ENCODE measurements around the gene SGSH. TPM values are rescaled to one million over a fixed set of nuclear protein-coding genes. Genes with fewer than 3 reads are reported as not detected.
"Not testable (repeated sequence)": the region's sequence is repeated elsewhere in the genome, so short reads cannot be mapped to it uniquely, and the experiment has no call there.

The SGSH gene
- total RNA-seq (2014; rRNA removed; shearing (Covaris generic)): 19.8 and 31.7 TPM in 2 replicates

DNA sequence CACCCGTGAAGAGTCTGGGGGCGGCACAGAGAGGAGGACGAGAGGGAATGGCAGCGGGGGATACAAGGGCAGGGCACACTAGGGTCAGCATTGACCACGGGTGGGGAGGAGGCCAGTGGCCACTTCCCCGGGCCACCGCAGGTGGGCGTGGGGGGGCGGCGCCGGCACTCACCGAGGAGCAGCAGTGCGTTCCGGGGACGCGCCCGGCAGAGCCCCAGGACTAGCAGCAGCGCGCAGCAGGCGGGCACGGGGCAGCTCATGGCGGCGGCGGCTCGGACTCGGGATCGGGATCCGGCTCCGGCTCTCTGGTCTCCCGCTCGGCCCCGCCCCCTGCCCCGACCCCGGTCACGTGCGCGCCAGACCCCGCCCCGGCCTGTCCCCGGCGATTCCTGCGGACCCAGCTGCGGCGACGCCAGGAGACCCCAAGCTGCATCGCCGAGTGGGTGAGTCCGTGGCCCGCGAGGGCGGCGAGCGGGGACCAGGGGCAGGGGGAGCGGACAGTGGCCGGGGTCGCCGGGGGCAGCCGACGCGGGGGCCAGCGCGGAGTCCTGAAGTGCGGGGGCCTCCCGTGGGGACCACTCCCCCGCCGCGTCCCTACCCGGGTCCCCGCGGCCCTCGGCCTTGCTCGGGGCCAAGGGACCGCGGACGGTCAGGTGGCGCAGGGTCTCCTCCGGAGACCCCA is at the start of gene SGSH, which contains the start of gene SLC26A11:
Gene SGSH (minus strand): TSS at position 280 of the 682 bp plus-strand sequence. CDS start 20 bp downstream, at position 260.
Gene SLC26A11 (plus strand): TSS at position 374 of the 682 bp plus-strand sequence. CDS start 1,134 bp downstream, outside the sequence.
- in situ Hi-C loops (cut with HindIII; ENCODE audit: low sequenced_read_pairs): no loop called here
- peak; percentile 33 for DNase-seq (ENCODE audit: low spot score)

DNA sequence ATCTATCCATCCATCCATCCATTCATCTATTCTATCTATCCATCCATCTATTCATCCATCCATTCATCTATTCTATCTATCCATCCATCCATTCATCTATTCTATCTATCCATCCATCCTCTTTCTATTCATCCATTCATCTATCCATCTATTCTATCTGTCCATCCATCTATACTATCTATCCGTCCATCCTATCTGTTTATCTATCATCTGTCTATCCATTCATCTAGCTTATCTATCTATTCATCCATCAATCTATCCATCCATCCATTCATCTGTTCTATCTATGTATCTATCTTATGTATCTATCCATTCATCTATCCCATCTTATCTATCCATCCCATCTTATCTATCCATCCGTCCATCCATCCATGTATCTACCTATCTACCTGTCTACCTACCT is 49.3 kb upstream of the SGSH start:
- in situ Hi-C loops (cut with HindIII; ENCODE audit: low sequenced_read_pairs): no loop called here

DNA sequence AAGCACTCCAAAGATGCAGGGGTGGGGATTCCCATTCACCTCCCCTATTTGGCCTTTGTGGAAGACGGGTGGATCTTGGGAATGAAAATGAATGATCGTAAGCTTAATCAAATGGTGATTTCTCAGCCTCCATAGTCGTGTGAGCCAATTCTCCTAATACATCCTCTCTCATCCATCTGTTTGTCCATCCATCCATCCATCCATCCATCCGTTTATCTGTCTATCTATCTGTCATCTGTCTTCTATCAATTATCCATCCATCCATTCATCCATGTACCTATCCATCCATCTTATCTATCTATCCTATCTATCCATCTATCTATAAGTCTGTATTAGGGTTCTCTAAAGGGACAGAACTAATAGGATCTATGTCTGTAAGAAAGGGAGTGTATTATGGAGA is 48.3 kb upstream of the SGSH start:
- DNase-seq (ENCODE audit: low spot score): no peak
- in situ Hi-C loops (cut with HindIII; ENCODE audit: low sequenced_read_pairs): no loop called here

More for the DNA sequence above, 49.3 kb upstream of the SGSH start:
- DNase-seq (ENCODE audit: low spot score): no peak

DNA sequence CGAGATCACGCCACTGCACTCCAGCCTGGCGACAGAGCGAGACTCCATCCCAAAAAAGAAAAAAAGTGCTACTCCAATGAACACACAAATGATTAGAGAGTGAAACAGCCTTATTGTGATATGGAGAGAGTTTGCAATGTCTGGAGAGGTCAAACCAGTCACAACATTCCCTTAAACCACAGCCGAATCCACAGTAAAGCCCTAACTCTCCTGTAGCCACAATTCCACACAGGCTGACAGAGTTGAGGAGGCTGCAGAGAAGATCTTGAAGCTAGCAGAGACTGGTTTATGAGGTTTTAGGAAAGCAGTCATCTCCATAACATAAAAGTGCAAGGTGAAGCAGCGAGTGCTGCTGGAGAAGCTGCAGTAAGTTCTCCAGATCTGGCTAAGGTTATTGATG is 47.3 kb upstream of the SGSH start:
- no peak for DNase-seq (ENCODE audit: low spot score)
- in situ Hi-C loops (cut with HindIII; ENCODE audit: low sequenced_read_pairs): no loop called here

DNA sequence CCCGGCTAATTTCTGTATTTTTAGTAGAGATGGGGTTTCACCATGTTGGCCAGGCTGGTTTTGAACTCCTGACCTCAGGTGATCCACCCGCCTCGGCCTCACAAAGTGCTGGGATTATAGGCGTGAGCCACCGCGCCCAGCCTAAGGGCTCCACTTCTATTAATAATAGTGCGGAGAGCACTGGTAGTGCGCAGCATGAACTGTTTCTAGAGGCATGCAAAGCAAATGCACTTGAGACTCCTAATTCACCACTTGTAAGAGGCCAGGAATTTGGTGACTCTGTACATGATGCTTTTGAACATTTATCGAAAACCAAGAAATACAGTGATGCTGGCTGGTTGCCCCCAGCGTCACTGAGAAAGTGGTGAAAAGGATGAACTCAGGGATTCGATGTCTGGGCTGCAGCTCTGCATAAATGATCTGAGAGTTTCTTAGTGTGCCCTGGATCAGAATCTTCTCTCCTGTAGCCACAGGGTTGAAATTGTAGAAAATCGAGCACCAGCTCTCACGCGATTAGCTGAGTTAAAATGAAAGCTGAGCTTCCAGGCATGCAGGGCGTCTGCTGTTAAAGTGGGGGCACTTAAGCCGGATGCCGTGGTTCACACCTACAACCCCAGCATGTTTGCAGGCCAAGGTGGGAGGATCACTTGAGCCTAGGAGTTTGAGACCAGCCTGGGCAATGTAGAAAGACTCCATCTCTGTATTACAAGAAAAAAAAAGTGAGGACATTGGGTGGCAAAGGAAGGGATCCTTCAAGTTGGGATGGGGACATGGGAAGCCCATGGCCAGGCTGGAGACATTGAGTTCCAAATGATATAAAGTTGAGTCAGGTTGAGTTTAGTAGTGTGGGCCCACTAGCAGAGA is 45.3 kb upstream of the SGSH start:
- DNase-seq (ENCODE audit: low spot score): no peak
- in situ Hi-C loops (cut with HindIII; ENCODE audit: low sequenced_read_pairs): no loop called here

DNA sequence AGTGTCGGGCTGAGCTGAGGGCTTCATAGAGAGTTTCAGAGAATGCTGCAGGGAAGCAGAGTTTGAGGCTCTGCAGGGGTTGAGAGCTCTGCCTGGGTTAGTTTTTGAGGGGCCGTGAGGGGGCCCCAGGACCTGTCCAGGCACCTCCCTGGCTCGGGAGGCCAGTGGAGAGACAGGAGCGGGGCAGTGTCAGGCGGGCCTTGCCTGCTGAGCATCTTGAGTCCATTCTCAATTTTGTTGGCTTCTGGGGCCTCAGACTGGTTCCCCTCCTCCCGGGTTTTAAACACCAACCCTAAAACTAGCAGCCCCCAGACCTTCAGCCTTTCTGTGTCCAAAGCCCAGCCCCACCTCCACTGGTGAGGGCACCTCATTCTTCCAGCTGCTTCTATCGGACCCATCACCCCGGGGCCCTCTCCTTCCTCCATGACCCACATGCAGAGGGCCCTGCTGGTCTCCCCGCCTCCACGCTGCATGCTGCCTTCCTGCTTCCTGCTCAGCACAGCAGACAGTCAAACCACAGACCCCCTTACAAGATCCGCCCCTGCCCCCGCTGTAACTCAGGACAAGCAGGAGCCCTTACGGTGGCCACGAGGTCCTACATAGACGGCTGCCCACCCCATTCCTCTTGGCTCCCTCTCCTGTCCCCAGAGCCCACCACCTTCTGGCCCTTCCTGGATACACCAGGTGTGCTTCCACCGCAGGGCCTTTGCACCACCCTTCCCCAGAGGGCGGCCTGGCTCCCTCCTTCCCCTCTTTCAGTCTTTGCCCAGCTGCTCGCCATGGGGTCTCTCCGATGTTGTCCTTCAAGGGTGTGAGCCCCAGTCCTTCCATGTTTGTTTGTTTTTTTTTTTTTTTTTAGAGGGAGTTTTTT is 44.3 kb upstream of the SGSH start:
- in situ Hi-C loops (cut with HindIII; ENCODE audit: low sequenced_read_pairs): no loop called here
- DNase-seq (ENCODE audit: low spot score): no peak

DNA sequence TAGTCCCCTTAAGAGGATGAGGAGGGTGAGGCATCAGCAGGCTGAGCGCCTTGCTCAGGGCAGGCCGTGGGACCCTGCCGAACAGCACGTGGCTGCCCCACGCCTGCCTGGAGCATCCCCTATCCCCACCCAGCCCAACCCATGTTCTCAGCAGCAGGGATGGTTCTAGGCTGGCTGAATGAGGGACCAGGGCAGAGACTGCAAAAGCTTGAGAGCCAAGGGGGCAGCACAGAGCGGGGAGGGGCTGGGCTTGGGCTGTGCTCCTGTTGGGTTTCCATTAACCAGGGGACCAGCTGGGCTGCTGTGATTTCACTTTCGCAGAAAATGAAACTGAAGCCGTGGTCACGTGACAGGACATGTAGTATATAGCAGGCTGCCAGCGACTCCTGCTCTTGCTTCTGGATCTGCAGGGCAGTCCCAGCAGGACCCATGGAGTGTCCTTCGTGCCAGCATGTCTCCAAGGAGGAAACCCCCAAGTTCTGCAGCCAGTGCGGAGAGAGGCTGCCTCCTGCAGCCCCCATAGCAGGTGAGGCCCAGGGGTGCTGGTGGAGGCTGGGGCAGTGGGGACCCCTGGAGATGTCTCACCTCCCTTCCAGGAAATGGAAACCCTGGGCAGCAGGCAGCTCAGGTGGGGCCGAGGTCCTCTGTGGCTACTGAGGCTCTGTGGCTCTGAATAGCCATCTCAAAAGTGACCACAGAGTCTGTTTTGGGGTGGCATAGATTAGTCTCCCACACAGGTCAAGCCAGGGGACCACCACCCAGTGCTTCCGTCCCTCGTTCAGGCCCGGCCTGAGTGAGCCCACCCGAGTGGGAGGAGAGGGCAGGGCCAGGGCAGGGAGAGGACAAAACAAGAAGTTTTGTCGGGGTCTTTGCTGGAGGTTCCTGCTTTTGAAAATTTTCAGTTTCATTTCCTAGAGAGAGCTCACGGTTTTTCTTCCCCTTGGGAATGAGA is 43.4 kb upstream of the SGSH start:
- in situ Hi-C loops (cut with HindIII; ENCODE audit: low sequenced_read_pairs): no loop called here
- no peak for DNase-seq (ENCODE audit: low spot score)

DNA sequence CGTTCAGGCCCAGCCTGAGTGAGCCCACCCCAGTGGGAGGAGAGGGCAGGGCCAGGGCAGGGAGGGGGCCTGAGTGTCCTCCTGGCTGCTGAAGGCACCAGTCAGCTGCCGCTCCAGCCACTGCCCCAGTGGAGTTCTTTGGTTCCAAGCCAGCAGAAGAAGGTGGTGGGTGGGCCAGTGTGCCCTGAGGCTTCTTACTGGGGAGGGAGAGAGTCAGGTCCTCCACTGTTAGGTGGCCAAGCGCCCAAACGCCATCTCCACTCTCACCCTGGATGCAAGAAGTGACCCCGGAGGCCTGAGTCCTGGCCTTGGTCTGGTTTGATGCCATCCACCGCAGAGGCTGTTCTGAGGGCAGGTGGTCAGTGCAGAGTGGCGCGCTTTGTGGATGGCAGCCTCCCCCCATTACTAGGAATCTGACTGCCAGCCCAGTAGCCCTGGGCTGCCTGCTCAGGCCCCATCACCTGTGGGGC is 42.7 kb upstream of the SGSH start:
- no peak for DNase-seq (ENCODE audit: low spot score)
- in situ Hi-C loops (cut with HindIII; ENCODE audit: low sequenced_read_pairs): no loop called here

DNA sequence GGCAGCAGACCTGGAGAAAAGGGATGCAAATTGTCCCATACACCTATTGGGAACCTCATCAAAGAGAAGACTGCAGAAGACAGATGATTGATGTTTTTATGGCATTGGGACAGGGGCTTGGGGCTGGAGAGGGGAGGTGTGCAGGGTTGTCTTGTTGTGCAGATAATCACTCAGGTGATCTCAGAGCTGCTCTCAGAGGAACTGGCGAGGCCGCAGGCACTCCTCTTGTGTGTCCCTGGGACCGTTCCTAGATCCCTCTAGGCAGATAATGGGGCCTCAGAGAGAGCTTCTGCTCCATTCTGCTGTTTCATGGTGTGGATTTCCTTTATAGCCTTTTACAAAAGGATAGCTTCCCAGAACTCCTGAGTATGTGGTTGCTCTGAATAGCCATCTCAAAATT is 42.2 kb upstream of the SGSH start:
- in situ Hi-C loops (cut with HindIII; ENCODE audit: low sequenced_read_pairs): no loop called here
- no peak for DNase-seq (ENCODE audit: low spot score)

DNA sequence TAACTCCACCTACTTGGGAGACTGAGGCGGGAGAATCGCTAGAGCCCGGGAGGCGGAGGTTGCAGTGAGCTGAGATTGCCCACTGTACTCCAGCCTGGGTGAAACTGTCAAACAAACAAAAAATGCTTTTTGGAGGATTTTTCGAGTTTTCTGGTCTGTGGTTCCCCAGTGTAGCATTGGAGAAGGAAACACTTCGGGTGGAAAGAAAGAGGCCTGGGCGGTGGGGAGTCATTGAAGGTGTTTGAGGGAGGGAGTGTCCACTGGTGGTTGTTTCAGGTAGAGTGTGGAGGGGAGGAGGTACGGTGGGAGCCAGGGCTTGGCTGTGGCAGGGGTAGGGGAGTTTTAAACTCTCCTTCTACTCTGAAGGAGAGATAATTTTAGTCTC is 41.8 kb upstream of the SGSH start:
- in situ Hi-C loops (cut with HindIII; ENCODE audit: low sequenced_read_pairs): no loop called here
- DNase-seq (ENCODE audit: low spot score): no peak

DNA sequence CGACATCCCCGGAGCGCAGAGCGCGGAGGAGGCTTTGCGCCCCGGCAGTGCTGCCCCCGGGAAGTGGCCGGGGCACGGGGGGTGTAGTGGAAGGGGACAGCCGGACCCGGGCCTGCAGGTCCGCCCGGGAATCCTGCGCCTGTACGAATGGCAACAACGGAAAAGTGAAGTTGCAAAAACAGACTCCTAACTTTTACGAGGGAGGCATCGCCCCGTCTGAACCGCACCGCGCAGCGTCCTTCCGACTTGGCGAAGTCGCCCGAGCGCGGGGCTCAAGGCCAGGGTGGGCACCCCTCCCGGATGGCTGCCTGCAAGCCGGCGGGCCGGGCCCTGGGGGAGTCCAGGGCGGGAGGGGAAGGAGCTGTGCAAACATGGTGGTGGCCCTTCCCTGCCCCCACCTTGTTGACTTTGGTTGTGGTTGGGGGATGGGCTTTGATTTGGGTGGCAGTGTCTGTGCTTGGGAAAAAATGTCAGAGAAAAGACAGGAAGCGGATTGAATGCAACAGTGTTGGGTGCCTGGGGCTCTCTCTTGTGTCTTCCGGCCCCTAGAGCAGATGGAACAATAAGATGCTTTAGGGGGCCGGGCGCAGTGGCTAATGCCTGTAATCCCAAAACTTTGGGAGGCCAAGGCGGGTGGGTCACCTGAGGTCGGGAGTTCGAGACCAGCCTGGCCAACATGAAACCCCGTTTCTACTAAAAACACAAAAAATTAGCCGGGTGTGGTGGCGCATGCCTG is 41.2 kb upstream of the SGSH start:
- peak; percentile 55 for DNase-seq (ENCODE audit: low spot score)

DNA sequence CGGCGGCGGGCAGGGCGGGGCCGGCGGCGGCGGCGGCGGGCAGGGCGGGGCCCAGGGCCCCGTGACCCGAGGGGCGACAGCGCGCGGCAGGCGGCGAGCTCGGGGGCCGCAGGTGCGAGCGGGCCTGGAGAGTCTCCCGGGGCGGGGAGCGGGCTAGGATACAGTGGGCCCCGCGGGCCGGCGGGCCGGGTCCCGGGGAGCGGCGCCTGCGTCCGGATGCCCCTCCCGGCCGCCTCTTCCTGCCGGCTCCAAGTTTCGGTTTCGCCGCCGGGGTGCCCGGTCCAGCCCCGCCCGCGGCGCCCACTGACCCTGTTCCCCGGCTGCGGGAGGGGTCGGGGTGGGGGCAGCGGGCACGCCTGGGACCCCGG is 40.6 kb upstream of the SGSH start, which contains the start of gene RNF213:
Gene RNF213 (plus strand): TSS at position 62 of the 368 bp plus-strand sequence. CDS start 2,830 bp downstream, outside the sequence.
- no peak for DNase-seq (ENCODE audit: low spot score)

More for the DNA sequence above, 41.2 kb upstream of the SGSH start:
- in situ Hi-C loops (cut with HindIII; ENCODE audit: low sequenced_read_pairs): no loop called here

DNA sequence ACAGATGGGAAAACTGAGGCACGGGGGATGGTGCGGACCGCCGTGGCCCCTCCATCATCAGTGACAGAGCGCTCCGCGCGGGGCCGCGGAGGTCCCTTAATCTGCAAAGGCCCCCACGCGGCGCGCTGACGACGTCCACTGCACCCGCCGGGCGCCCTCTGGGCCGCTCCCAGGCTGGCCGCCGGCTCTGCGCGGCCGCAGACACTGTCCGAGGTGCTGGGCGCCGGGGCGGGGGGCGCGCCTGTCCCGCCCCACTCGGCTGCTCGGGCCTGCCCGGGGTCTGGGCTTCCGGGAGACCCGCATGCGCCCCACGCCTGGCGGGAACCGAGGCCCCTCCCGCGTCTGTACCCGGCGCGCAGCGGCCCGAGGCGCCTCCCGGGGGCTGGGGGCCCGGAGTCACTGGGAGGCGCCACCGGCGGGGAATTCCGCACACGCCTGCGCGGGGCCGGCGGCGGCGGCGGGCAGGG is 40.0 kb upstream of the SGSH start:
- in situ Hi-C loops (cut with HindIII; ENCODE audit: low sequenced_read_pairs): no loop called here
- DNase-seq (ENCODE audit: low spot score): peak; percentile 35

More for the DNA sequence above, 40.6 kb upstream of the SGSH start, which contains the start of gene RNF213:
- in situ Hi-C loops (cut with HindIII; ENCODE audit: low sequenced_read_pairs): no loop called here

DNA sequence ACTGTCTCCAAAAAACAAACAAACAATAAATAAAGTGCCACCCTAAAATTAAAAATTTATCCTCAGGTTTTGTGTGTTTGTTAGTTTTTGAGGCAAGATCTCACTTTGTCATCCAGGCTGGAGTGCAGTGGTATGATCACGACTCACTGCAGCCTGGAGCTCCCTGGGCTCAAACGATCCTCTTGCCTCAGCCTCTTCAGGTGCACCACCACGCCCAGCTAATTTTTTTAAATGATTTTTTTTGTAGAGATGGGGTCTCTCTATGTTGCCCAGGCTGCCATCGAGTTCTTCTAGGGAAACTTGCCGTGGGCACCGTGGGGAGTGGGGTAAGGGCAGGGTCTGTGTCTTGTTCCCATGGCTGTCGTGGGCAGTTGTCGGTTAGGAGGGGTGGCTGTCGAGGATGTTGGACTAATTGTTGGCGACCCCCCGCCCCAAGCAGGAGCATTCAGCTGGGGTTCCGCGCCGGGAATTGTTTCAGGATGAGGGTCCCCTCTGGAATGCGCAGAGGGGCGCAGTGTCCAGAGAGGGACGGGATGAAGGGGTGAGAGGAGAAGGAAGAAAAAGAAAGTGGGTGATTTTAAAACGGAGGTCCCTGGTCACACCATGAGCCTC is 39.4 kb upstream of the SGSH start:
- in situ Hi-C loops (cut with HindIII; ENCODE audit: low sequenced_read_pairs): no loop called here

DNA sequence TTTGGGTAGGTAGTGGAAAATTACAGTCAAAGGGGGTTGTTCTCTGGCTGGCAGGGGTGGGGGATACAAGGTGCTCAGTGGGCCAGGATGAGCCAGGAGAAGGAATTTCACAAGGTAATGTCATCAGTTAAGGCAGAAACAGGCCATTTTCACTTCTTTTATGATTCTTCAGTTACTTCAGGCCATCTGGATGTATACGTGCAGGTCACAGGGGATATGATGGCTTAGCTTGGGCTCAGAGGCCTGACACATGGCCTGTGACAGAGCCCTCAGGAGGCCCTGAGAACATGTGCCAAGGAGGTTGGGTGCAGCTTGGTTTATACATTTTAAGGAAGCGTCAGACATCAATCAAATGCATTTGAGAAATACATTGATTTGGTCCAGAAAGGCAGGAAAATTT is 38.2 kb upstream of the SGSH start:
- in situ Hi-C loops (cut with HindIII; ENCODE audit: low sequenced_read_pairs); DNase-seq (ENCODE audit: low spot score): not testable (repeated sequence)

More for the DNA sequence above, 39.4 kb upstream of the SGSH start:
- no peak for DNase-seq (ENCODE audit: low spot score)

DNA sequence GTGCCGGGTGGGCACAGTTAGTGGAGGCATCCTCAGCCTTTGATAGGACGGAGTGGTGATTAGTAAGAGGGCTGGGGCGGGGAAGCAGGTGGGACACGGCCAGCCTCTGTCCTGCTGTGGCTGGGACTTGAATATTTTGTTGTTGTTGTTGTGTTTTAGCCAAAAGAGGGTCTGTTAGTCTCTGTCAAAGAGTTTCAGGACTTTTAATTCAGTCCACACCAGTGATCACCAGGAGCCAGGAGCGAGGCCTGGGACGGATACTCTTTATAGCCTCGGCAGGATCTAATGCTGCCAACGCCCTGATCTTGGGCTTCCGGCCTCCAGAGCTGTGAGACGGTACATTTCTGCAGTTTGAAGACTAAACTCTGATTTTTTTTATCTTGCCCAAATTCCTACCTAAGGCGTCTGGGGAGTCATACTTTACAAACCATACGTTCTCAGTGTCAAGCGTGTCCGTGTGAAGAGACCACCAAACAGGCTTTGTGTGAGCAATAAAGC is 37.6 kb upstream of the SGSH start:
- DNase-seq (ENCODE audit: low spot score): no peak

DNA sequence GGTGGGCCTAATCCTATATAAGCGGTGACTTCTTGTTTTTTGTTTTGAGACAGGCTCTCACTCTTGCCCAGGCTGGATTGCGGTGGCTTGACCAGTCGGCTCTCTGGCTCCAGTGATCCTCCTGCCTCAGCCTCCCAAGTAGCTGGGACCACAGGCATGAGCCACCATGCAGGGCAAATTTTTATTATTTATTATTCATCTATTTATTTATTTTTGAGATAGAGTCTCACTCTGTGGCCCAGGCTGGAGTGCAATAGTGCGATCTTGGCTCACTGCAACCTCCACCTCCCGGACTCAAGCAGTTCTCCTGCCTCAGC is 35.9 kb upstream of the SGSH start:
- DNase-seq (ENCODE audit: low spot score): no peak
- in situ Hi-C loops (cut with HindIII; ENCODE audit: low sequenced_read_pairs): no loop called here

More for the DNA sequence above, 37.6 kb upstream of the SGSH start:
- in situ Hi-C loops (cut with HindIII; ENCODE audit: low sequenced_read_pairs): no loop called here

Measured in G401 (cell line).